ENCODE measurements around the gene SHISA8.

The SHISA8 gene

GRCh38 chr22:41913842-41914534 is 886 bp downstream of the SHISA8 start:
- no peak for DNase-seq

GRCh38 chr22:41913040-41913719 is 1.7 kb downstream of the SHISA8 start:
- no peak for DNase-seq

DNA sequence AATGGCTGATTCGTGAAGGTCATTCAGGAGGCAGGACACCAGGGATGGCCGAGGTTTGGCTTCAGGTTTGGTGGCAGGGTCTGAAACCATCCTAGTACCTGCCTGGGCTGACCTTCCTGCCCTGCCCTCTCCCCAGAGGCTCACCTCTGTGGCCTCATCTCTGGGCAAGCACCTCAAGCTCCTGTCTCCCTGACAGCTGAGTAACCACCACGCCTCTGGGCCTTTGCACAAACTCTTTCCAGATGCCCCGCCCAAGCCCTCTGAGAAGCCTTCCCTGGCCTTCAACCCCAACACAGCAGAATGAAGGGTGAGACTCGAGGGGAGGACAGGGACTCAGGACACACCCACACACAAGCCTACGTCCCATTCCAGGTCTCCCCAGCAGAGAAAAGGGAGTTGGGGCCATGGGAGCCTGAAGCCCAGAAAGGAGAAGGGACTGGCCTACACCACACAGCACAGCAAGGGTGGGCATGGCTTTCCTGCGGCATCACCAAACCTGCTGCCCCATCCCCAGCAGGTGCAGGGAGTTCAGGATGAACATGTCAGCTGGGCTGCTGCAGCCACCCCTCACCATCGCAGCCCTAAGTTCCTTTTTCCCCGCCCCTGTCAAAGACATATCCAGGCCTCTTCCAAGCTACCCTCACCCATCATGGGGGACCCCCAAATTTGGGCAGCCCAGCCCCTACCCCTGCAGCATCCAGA is 2.4 kb downstream of the SHISA8 start:
- DNase-seq = no peak

GRCh38 chr22:41911001-41911611 is 3.8 kb downstream of the SHISA8 start:
- peak in 1 of 2 donors; percentile 25 for DNase-seq

GRCh38 chr22:41910050-41911000 is 4.5 kb downstream of the SHISA8 start:
- peak in 1 of 2 donors; percentile 27 for DNase-seq

- DNase-seq = no peak
Measured at GRCh38 chr22:41909310-41910049, 5.4 kb downstream of the SHISA8 start.

- DNase-seq = peak in 1 of 2 donors; percentile 53
Measured at GRCh38 chr22:41908411-41909309, 6.2 kb downstream of the SHISA8 start.

GRCh38 chr22:41907436-41908401 is 7.2 kb downstream of the SHISA8 start:
- no peak for DNase-seq

GRCh38 chr22:41906822-41907221 is 8.1 kb downstream of the SHISA8 start:
- no peak for DNase-seq

DNA sequence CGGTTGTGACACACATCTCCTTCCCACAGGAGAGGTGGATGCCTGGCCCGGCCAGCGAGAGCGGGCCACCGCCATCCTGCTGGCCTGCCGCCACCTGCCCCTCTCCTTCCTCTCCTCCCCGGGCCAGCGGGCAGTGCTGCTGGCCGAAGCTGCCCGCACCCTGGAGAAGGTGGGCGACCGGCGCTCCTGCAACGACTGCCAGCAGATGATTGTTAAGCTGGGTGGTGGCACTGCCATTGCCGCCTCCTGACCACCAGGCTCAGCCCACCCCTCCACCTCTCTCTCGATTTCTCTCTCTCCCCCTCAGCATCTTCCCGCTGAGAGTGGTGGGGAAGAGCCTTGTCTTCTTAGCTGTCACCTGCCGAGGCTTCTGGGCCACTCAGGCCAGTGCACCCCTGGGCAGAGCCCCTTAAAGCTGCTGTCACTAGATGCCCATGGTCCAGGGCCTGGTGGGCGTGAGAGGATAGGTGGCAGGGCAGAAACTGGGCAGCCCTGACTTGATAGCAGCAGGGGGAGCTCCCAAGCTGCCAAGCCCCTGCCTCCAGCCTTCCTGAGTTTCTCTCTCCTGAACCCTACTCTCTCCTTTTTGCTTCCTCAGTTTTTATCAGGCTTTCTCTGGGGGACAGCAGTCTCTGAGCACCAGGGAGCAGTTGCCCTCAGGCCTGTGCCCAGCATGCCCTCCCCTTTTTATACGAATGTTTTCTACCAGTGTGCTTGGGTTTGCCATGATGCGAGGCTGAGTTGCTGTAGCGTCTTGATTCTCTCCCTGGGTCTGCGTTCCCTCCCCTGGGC is 9.3 kb downstream of the SHISA8 start:
- DNase-seq = no peak

GRCh38 chr22:41904450-41905410 is 10.1 kb downstream of the SHISA8 start:
- no peak for DNase-seq

GRCh38 chr22:41902932-41903421 is 11.9 kb downstream of the SHISA8 start:
- no peak for DNase-seq

DNA sequence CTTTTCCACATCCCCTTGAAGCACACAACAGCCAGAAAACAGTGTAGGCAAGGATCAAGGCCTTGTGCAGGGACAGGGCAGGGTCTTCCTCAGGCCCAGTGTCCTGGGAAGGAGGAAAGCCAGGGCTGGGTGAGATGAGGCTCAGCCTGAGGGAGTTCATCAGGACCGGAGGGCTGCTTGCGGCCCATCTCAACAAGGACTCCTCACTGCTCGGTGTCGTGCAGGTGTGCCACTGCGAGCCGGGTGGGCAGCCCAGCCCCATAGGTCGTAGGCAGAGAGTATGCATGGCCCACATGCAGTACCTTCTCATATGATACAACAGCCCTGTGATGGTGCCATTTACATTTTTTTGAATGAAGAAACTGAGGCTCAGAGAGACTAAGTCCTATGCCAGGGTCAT is 12.9 kb downstream of the SHISA8 start:
- no peak for DNase-seq

- DNase-seq = no peak
Measured at GRCh38 chr22:41900652-41901312, 14.1 kb downstream of the SHISA8 start.

- DNase-seq = no peak
Measured at GRCh38 chr22:41899992-41900651, 14.8 kb downstream of the SHISA8 start.

DNA sequence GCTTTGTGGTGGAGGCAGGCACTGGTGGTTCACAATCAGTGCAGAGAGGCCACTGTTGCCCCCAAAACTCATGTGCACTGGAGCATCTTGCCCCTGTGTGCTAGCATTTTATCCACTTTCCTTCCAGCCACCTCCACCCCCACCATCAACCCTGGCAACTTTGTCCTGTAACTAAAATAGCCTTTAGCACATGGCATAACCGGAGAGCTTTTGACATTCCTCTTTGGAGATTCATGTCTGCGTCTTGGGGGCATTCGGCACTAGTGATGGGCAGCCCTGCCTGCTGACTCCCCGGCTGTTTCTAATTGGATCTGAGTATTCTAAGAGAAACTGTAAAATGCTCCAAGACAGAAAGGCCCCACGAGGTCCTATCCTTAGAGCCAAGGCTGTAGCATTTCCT is 15.8 kb downstream of the SHISA8 start:
- no peak for DNase-seq
